Measurements from ENCODE around the gene EBP.
"Not testable (repeated sequence)": the region's sequence is repeated elsewhere in the genome, so short reads cannot be mapped to it uniquely, and the experiment has no call there.

EBP gene

GRCh38 chrX:48531358-48531959, 9.9 kb downstream of the EBP start:
- DNase-seq = peak in 1 of 2 donors; percentile 45

GRCh38 chrX:48532161-48532560, 10.6 kb downstream of the EBP start:
- DNase-seq = no peak

- no peak for DNase-seq
Measured at GRCh38 chrX:48533165-48533564, 11.6 kb downstream of the EBP start.

DNA sequence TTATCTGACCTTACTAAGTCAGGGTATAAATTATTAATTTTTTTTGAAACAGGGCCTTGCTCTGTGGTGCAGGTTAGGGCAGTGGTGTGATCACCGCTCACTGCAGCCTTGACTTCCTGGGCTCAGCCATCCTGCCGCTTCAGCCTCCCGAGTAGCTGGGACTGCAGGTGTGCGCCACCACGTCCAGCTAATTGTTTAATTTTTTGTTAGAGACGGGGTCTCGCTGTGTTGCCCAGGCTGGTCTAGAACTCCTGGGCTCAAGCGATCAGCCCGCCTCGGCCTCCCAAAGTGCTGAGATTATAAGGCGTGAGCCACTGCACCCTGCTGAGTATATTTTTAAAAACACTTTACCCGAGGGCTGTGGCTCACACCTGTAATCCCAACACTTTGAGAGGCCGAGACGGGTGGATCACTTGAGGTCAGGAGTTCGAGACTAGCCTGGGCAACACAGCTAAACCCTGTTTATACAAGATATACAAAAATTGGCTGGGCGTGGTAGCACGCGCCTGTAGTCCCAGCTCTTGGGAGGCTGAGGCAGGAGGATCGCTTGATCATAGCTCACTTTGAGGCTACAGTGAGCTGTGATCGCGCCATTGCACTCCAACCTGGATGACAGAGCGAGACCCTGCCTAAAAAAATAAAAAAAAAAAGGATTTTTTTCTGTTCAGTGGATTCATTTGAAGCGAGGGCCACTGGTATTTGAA, 17.2 kb downstream of the EBP start:
- no peak for DNase-seq

GRCh38 chrX:48539345-48540027, 17.9 kb downstream of the EBP start, which contains the start of gene TBC1D25:
Gene TBC1D25 (plus strand): TSS chrX:48539714. CDS start chrX:48539798, 84 bp downstream.
- DNase-seq = peak; percentile 98 to 99

DNA sequence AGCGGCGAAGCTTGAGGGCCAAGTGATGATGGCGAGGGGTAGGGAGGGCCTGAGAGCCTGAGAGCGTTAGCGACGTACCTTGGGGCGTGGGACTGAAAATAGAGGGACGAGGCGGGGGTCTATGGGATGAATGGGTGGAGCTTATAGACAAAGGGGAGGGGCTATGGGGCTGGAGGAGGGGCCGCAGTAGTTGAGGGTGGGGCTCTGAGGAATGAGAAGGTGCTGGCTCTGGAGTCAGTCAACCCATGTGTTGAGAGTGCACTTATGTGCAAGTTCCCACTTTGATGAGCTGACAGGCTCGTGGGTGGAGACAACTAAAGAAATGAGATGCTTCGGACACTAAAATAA, 18.4 kb downstream of the EBP start:
- DNase-seq = peak; percentile 68 to 76

- peak in 1 of 2 donors; percentile 19 for DNase-seq
Measured at GRCh38 chrX:48540480-48540879, 18.9 kb downstream of the EBP start.

GRCh38 chrX:48541140-48541814, 19.7 kb downstream of the EBP start:
- DNase-seq = no peak

DNA sequence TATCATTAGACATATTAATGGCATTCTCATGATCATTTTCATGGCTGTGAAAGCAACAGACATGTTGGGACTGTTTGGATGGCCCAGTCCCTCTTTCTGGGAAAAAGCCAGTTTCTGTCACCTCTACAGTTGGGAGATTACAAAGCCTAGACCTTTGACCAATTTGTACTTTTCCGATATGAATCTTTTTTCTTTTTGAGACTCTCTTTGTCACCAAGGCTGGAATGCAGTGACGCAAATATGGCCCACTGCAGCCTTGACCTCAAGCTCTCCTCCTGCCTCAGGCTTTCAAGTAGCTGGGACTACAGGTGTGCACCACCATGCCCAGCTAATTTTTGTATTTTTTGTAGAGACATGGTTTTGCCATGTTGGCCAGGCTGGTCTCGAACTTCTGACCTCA, 27.3 kb downstream of the EBP start:
- no peak for DNase-seq

DNA sequence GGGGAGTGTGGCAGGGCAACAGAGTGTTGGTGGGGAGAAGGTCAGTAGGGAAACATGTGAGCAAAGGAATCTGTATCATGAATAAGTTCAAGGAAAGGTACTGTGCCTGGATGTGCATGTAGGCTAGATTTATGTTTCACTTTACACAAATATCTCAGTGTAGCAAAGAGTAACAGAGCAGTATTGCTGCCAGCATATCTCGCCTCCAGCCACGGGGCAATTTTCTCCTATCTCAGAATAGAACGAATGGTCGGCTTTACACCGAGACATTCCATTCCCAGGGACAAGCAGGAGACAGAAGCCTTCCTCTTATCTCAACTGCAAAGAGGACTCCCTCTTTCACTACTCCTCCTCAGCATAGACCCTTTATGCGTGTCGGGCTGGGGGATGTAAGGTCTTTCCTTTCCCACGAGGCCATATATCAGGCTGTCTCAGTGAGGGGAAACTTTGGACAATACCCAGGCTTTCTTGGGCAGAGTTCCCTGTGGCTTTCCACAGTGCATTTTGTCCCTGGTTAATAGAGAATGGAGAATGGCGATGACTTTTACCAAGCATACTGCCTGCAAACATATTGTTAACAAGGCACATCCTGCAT, 34.2 kb downstream of the EBP start:
- DNase-seq = not testable (repeated sequence)

DNA sequence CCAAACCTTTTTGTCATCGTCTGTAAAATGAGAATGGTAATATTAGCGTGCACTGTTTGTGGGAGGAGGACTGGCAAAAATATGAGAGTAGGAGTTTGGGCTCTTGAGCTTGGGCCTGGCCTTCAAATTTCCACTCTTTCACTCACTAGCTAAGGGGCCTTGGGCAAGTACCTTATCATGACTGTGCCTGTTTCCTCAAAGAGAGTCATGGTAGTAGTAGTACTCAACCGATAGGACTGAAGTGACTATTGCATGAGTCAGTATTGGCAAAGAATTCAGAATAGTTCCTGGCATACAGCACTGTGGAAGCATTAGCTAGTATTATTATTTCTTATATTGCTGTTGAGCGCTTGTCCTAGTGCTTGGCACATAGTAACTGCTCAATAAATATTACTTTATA, 36.7 kb downstream of the EBP start:
- no peak for DNase-seq

GRCh38 chrX:48559636-48560035, 38.0 kb downstream of the EBP start:
- DNase-seq = no peak

GRCh38 chrX:48560056-48560455, 38.4 kb downstream of the EBP start:
- DNase-seq = no peak

DNA sequence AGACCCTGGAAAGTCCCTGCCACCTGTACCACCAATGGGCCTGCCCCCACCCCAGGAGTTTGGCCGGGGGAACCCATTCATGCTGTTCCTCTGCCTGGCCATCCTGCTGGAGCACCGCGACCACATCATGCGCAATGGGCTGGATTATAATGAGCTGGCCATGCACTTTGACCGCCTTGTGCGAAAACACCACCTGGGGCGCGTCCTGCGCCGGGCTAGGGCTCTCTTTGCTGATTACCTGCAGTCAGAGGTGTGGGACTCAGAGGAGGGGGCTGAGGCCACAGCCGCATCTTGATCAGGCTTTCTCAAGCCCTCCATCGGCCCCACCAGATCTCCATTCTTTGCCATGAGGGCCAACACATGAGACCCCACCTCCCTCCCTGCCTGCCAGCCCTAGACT, 39.1 kb downstream of the EBP start:
- no peak for DNase-seq

- no peak for DNase-seq
Measured at GRCh38 chrX:48569958-48570357, 48.4 kb downstream of the EBP start.

DNA sequence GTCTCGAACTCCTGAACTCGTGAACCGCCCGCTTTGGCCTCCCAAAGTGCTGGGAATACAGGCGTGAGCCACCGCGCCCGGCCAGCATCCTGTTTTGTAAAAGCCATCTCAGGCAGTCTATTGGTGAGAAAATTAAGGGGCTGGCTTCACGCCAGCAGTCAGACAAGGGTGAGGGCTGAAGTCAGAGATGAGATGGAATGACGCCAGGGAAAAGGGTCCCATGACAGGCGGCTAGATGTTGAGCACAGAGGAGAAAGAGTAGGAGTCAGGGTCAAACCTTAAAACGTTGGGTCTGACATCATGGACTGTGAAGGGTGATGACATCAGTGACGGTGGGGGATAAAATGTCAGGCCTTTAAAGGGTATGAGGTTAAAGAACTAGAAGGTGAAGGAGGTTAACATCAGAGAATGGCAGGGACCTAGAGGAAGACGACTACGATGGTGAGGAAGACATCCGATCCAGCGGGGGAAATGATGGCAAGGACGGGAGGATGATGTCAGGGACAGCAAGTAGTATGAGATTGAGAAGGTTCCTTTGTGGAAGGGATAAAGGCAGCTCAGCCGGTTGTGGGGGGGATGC, 52.2 kb downstream of the EBP start:
- DNase-seq = no peak

DNA sequence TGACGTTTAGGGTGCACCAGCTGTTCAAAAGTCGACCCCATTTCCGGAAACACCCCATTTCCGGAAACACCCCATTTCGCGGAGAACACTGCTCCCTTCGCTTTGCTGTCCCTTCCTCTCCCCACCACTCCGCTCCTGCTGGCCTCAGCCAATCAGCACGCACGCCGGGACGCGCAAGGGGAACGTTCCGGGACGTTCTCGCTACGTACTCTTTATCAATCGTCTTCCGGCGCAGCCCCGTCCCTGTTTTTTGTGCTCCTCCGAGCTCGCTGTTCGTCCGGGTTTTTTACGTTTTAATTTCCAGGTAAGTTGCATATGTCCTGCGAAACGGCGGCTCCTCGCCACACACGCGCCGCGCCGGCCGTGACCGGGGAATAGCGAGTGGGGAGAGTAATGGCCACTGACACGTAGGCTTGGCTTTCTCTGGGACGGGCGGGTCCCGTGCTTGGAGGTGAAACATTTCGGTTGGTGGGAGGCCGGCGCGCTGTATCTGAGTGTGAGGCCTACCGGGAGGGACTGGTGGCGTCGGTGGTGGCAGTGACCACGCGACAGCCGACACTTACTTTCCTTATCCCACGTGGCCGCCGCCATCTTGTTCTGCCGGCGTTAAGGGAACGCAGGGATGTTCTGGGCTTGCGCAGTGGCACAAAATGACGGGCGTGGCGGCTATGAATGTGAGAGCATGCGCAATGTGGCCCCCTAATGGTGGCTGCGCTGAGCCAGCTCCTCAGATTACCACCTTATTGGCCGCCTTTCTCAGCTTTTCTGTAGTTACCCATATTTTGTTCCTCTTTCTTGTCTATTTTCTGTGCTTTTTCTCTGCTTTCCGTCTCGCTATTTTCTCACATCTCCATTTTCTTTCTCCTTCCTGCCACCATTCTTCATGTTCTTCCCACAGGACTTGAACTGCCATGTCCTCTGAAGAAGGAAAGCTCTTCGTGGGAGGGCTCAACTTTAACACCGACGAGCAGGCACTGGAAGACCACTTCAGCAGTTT, 53.0 kb downstream of the EBP start, which contains the start of gene RBM3:
TSS of gene RBM3 (plus strand) at position 215 of the 997 bp plus-strand sequence. CDS start at position 912, 697 bp downstream.
- peak; percentile 96 for DNase-seq

DNA sequence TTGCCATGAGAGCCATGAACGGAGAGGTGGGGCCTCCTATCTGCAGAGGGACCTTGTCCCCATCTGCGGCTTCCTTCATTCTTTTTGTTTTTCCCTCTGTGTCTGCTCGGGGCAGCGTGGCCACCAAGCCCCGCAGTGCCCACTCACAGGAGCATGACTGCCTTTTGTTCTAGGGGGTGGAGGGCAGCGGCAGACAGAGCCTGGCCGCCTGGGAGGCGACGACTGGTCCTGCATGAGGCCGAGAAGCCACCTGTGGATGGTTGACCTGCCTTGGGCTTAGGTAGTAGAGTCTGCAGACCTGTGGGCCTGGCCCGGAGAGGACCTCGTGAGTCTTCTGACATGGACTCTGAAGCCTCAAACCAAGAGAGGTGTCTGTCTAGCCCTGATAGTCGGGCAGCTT, 54.0 kb downstream of the EBP start:
- DNase-seq = no peak

- no peak for DNase-seq
Measured at GRCh38 chrX:48576108-48576507, 54.5 kb downstream of the EBP start.

All from CD4-positive, alpha-beta T cell treated with Interferon alpha-2 for 1 hour (primary cell).